ENCODE measurements around the gene PSKH1.

DNA sequence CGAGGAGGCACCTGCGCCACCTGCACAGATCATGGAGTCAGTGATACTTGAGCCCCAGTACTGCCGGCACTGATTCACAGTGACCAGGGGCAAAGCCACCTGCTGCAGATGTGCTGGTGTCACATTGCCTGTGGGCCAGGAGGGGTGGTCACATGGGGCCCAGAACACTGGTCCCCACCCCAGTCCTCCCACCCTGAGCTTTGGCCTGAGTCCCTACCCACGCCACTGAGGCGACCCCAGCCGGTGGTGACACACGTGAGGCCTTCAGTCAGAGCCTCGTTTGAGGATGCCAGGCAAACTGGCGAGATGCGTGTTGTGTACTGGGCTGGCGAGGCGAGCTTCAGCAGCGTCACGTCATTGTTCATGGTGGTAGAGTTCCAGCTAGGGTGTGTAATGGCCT lies 37.1 kb downstream of the PSKH1 start:
- TF ChIP-seq FOXP2 (optimal IDR thresholded peaks at IDR 0.05; ENCODE audit: control extremely low read depth, extremely low read length, insufficient read depth) (no peak), EZH2 (IDR thresholded peaks at IDR 0.05) (no peak)
